OCI-LY1 (cell line): ENCODE results near the gene BRD1.

Experiments used
- EZH2 ChIP-seq: fragments of 200-600 bp; sonication (generic), shearing (Covaris generic); IDR thresholded peaks from 2 replicates; pipeline ENCODE4 v1.8.0; 2017; ENCODE audit warnings: borderline replicate concordance, mixed run types, mild to moderate bottlenecking, antibody characterized with exemption, low read length, moderate library complexity, mixed read lengths
- TF ChIP-seq, protein P1 (sequence below): fragments of 200-600 bp; sonication (generic), shearing (Covaris generic); IDR thresholded peaks from 2 replicates; pipeline ENCODE4 v1.5.1; 2017; ENCODE audit warnings: mild to moderate bottlenecking, antibody characterized with exemption, low read length, moderate library complexity, mixed read lengths

DNA sequence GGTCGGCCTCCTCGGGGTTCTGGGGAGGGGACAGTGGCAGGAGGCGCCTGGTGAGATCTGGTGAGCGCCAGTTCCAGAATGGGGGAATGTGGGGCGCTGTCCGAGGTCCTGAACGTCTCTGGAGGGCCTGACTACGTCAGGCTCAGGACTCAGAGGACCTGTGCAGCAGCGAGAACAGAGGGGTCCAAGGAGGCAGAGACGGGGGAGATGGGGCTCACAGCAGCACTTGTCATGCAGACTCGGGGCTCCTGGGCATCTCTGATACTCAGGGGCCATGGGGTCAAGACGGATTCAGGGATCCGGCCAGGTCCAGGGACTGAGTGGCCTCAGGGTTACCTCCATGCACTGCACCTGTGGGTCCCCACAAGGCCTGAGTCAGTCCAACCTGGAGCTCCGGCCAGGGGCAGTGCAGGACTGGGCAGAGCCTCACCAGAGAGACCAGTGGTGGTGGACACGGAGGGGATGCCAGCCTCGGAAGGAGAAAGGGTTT lies 92.2 kb downstream of the BRD1 start:
- TF ChIP-seq, protein P1, sequence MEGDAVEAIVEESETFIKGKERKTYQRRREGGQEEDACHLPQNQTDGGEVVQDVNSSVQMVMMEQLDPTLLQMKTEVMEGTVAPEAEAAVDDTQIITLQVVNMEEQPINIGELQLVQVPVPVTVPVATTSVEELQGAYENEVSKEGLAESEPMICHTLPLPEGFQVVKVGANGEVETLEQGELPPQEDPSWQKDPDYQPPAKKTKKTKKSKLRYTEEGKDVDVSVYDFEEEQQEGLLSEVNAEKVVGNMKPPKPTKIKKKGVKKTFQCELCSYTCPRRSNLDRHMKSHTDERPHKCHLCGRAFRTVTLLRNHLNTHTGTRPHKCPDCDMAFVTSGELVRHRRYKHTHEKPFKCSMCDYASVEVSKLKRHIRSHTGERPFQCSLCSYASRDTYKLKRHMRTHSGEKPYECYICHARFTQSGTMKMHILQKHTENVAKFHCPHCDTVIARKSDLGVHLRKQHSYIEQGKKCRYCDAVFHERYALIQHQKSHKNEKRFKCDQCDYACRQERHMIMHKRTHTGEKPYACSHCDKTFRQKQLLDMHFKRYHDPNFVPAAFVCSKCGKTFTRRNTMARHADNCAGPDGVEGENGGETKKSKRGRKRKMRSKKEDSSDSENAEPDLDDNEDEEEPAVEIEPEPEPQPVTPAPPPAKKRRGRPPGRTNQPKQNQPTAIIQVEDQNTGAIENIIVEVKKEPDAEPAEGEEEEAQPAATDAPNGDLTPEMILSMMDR = no peak
- TF ChIP-seq EZH2 = no peak
